A673 (cell line): ENCODE measurements around the gene STAP2.

ENCODE experiments used
- CTCF ChIP-seq: fragments of 300-800, 200-600 bp; sonication (generic); conservative IDR thresholded peaks from 2 replicates; pipeline ENCODE4 v1.5.1; 2017; ENCODE audit warnings: low read depth, mild to moderate bottlenecking, antibody characterized with exemption, low read length, moderate library complexity, mixed read lengths
- EZH2 ChIP-seq: fragments of 200-600 bp; sonication (generic); IDR thresholded peaks from 2 replicates; pipeline ENCODE4 v1.6.1; 2017; ENCODE audit warnings: borderline replicate concordance, low read depth, mild to moderate bottlenecking, mixed read lengths, antibody characterized with exemption, low read length; ENCODE audit not compliant: poor library complexity, severe bottlenecking

GRCh38 chr19:4371247-4372164, 32.9 kb upstream of the STAP2 start:
- no peak for TF ChIP-seq CTCF
- TF ChIP-seq EZH2, result no peak
